HepG2 (cell line): ENCODE measurements around the gene SMLR1. TPM values are rescaled to one million over a fixed set of nuclear protein-coding genes. Genes with fewer than 3 reads are reported as not detected.
A peak's percentile ranks its signal among the peaks of the same experiment; 100 is the strongest.

ENCODE experiments used
- BRCA1 ChIP-seq: sonication (generic); formaldehyde crosslinking; IDR thresholded peaks from 2 replicates; pipeline ENCODE4 v1.4.0; 2020; ENCODE audit warnings: missing genetic modification reagents
- FOSL1 ChIP-seq: sonication (generic); formaldehyde crosslinking; IDR thresholded peaks from 2 replicates; pipeline ENCODE4 v1.9.0; 2021; ENCODE audit warnings: missing genetic modification reagents, borderline replicate concordance
- KDM3A ChIP-seq: IDR thresholded peaks from 2 replicates; pipeline ENCODE4 v1.6.1; 2018; ENCODE audit warnings: low read depth, missing compliant biosample characterization
- MAFF ChIP-seq: IDR thresholded peaks from 2 replicates; pipeline ENCODE4 v1.6.1; 2011; ENCODE audit warnings: low read depth, low read length, improper control_type of control experiment
- MAZ ChIP-seq, 2 experiments: sonication (generic) in 1 of 2; formaldehyde crosslinking in 1 of 2; IDR thresholded peaks; 2 replicates each; pipeline versions ENCODE4 v1.5.0 to v1.6.1; 2012 to 2020; ENCODE audit warnings: low read depth in 2 of 2, mild to moderate bottlenecking in 2 of 2, borderline replicate concordance in 1 of 2, improper control_type of control experiment in 1 of 2, low read length in 1 of 2, missing genetic modification reagents in 1 of 2, moderate library complexity in 1 of 2
- MXD4 ChIP-seq: IDR thresholded peaks from 2 replicates; pipeline ENCODE4 v1.6.1; 2016; ENCODE audit warnings: mild to moderate bottlenecking, missing biosample characterization, missing genetic modification reagents
- RXRB ChIP-seq: IDR thresholded peaks from 2 replicates; pipeline ENCODE4 v1.6.1; 2016; ENCODE audit warnings: borderline replicate concordance, missing genetic modification reagents, missing compliant biosample characterization
- TEAD3 ChIP-seq: optimal IDR thresholded peaks from 2 replicates; pipeline ENCODE3; 2016; ENCODE audit warnings: borderline replicate concordance
- ZNF251 ChIP-seq: sonication (generic); formaldehyde crosslinking; IDR thresholded peaks from 2 replicates; pipeline ENCODE4 v1.9.0; 2021; ENCODE audit warnings: mild to moderate bottlenecking, missing genetic modification reagents
- ZNF652 ChIP-seq: IDR thresholded peaks from 2 replicates; pipeline ENCODE4 v1.6.1; 2016; ENCODE audit warnings: low read depth, borderline replicate concordance
- polyA plus RNA-seq, 8 experiments: library from polyadenylated mRNA; depleted of rRNA in 3 of 8; stranded (reverse) in 7 of 8; unstranded in 1 of 8; fragments of >200 nt; fragmentation: Illumina TruSeq in 4 of 8; extraction: Trizol in 4 of 8; gene quantifications; 2 replicates each; pipeline versions ENCODE4 v1.2.1 to v1.2.3, GENCODE V29; 2011 to 2016; ENCODE audit warnings: low read depth in 4 of 8, missing spikeins in 1 of 8, mixed read lengths in 1 of 8; ENCODE audit not compliant: insufficient read depth in 1 of 8
- total RNA-seq, 5 experiments: library from RNA; depleted of rRNA; stranded (reverse); fragments of >200 nt; fragmentation: Illumina TruSeq; extraction: Trizol; gene quantifications; 2 replicates each; pipeline ENCODE4 v1.2.3, GENCODE V29; 2016; ENCODE audit warnings: low read depth in 1 of 5
- TF ChIP-seq, protein P1 (sequence below): sonication (generic); formaldehyde crosslinking; IDR thresholded peaks from 2 replicates; pipeline ENCODE4 v1.8.0; 2022; ENCODE audit warnings: low read depth, missing genetic modification reagents
- TF ChIP-seq, protein P2 (sequence below): sonication (generic); formaldehyde crosslinking; IDR thresholded peaks from 2 replicates; pipeline ENCODE4 v1.8.1; 2022; ENCODE audit warnings: mild to moderate bottlenecking, missing genetic modification reagents
- TF ChIP-seq, protein P3 (sequence below): sonication (generic); formaldehyde crosslinking; IDR thresholded peaks from 2 replicates; pipeline ENCODE4 v1.4.0; 2020; ENCODE audit warnings: missing genetic modification reagents
- TF ChIP-seq, protein P4 (sequence below): sonication (generic); formaldehyde crosslinking; IDR thresholded peaks from 2 replicates; pipeline ENCODE4; 2020; ENCODE audit warnings: missing genetic modification reagents, mild to moderate bottlenecking, borderline replicate concordance
- TF ChIP-seq, protein P5 (sequence below): sonication (generic); formaldehyde crosslinking; IDR thresholded peaks from 2 replicates; pipeline ENCODE4 v1.8.1; 2023; ENCODE audit warnings: mild to moderate bottlenecking, moderate library complexity, missing genetic modification reagents
- TF ChIP-seq, protein P6 (sequence below): sonication (generic); formaldehyde crosslinking; conservative IDR thresholded peaks from 2 replicates; pipeline ENCODE4 v1.4.0; 2020; ENCODE audit warnings: mild to moderate bottlenecking, missing genetic modification reagents, moderate library complexity

Gene SMLR1
- total and polyA plus RNA-seq, 2 of the 13 experiments (the other 11 are each of a cell fraction or from before 2014, with no cell fraction given) = 41.8 to 104 TPM

DNA sequence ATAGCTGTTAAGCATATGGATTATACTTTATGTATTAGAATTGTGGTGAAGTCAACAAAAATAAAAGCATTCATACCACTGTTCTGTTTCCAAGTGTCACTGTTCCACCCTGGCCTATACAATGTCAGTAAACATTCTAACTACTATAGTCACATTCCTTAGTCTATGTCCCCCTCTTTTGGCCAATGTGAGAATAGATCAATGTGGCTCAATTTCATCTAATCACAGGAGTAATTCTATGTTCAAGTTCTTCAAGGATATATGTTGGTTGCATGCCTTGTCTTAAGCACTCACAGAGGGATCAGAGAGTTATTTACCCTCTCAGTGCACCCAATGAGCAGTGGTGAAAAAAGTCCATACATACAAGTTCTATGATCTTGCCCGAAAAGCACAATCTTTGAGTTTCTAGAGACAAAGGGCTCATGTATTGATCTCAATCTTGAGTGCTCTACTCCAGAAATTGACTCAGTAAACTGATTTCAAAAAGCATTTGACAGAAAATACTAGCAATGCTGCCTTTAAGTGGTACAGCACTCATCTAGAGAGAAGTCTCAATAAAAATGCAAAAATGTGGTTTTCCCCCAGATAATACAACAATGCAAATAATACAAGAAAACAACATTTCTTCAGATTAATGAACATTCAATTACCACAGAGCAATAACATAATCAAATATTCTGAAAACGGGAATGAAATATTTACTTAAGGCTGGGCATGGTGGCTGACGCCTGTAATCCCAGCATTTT lies 16.5 kb downstream of the SMLR1 start (continued):
- TF ChIP-seq MAFF (no peak), ZNF251 (no peak), TEAD3 (peak; percentile 45), FOSL1 (no peak), RXRB (peak; percentile 36; the same call in 1 of the 2 replicates), MAZ (IDR thresholded peaks at IDR 0.05; ENCODE audit: borderline replicate concordance, low read depth, low read length) (no peak), MAZ (CRISPR knock-in tag; IDR thresholded peaks at IDR 0.05; ENCODE audit: low read depth) (peak; percentile 16; the same call in 1 of the 2 replicates), KDM3A (no peak), MXD4 (CRISPR knock-in tag) (no peak), BRCA1 (CRISPR knock-in tag) (no peak), ZNF652 (CRISPR knock-in tag) (0 out of 2 replicates have a peak, but pooled peaks have one; percentile 36)
- TF ChIP-seq, protein P1, sequence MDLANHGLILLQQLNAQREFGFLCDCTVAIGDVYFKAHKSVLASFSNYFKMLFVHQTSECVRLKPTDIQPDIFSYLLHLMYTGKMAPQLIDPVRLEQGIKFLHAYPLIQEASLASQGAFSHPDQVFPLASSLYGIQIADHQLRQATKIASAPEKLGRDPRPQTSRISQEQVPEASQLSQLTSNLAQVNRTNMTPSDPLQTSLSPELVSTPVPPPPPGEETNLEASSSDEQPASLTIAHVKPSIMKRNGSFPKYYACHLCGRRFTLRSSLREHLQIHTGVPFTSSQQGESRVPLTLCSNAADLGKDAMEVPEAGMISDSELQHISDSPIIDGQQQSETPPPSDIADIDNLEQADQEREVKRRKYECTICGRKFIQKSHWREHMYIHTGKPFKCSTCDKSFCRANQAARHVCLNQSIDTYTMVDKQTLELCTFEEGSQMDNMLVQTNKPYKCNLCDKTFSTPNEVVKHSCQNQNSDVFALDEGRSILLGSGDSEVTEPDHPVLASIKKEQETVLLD = no peak
- TF ChIP-seq, protein P2, sequence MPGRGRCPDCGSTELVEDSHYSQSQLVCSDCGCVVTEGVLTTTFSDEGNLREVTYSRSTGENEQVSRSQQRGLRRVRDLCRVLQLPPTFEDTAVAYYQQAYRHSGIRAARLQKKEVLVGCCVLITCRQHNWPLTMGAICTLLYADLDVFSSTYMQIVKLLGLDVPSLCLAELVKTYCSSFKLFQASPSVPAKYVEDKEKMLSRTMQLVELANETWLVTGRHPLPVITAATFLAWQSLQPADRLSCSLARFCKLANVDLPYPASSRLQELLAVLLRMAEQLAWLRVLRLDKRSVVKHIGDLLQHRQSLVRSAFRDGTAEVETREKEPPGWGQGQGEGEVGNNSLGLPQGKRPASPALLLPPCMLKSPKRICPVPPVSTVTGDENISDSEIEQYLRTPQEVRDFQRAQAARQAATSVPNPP (CRISPR knock-in tag) = 0 out of 2 replicates have a peak, but pooled peaks have one; percentile 21
- TF ChIP-seq, protein P3, sequence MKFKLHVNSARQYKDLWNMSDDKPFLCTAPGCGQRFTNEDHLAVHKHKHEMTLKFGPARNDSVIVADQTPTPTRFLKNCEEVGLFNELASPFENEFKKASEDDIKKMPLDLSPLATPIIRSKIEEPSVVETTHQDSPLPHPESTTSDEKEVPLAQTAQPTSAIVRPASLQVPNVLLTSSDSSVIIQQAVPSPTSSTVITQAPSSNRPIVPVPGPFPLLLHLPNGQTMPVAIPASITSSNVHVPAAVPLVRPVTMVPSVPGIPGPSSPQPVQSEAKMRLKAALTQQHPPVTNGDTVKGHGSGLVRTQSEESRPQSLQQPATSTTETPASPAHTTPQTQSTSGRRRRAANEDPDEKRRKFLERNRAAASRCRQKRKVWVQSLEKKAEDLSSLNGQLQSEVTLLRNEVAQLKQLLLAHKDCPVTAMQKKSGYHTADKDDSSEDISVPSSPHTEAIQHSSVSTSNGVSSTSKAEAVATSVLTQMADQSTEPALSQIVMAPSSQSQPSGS (CRISPR knock-in tag) = no peak; the same call in 1 of the 2 replicates
- TF ChIP-seq, protein P4, sequence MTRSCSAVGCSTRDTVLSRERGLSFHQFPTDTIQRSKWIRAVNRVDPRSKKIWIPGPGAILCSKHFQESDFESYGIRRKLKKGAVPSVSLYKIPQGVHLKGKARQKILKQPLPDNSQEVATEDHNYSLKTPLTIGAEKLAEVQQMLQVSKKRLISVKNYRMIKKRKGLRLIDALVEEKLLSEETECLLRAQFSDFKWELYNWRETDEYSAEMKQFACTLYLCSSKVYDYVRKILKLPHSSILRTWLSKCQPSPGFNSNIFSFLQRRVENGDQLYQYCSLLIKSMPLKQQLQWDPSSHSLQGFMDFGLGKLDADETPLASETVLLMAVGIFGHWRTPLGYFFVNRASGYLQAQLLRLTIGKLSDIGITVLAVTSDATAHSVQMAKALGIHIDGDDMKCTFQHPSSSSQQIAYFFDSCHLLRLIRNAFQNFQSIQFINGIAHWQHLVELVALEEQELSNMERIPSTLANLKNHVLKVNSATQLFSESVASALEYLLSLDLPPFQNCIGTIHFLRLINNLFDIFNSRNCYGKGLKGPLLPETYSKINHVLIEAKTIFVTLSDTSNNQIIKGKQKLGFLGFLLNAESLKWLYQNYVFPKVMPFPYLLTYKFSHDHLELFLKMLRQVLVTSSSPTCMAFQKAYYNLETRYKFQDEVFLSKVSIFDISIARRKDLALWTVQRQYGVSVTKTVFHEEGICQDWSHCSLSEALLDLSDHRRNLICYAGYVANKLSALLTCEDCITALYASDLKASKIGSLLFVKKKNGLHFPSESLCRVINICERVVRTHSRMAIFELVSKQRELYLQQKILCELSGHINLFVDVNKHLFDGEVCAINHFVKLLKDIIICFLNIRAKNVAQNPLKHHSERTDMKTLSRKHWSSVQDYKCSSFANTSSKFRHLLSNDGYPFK (CRISPR knock-in tag) = no peak
- TF ChIP-seq, protein P5, sequence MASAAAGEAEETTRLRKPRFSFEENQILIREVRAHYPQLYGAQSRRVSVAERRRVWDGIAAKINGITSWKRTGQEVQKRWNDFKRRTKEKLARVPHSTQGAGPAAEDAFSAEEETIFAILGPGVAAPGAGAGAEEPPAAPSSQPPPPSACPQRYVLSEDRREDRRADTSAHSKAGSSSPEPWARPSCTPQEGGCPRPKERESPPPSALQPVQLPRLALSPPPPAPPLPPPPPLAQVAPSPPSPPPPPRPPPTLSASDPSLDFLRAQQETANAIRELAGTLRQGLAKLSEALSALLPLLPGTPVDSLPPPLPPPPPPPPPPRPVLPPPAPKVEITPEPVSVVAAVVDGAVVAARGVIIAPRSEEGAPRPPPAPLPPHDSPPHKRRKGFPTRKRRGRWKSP (CRISPR knock-in tag) = no peak
- TF ChIP-seq, protein P6, sequence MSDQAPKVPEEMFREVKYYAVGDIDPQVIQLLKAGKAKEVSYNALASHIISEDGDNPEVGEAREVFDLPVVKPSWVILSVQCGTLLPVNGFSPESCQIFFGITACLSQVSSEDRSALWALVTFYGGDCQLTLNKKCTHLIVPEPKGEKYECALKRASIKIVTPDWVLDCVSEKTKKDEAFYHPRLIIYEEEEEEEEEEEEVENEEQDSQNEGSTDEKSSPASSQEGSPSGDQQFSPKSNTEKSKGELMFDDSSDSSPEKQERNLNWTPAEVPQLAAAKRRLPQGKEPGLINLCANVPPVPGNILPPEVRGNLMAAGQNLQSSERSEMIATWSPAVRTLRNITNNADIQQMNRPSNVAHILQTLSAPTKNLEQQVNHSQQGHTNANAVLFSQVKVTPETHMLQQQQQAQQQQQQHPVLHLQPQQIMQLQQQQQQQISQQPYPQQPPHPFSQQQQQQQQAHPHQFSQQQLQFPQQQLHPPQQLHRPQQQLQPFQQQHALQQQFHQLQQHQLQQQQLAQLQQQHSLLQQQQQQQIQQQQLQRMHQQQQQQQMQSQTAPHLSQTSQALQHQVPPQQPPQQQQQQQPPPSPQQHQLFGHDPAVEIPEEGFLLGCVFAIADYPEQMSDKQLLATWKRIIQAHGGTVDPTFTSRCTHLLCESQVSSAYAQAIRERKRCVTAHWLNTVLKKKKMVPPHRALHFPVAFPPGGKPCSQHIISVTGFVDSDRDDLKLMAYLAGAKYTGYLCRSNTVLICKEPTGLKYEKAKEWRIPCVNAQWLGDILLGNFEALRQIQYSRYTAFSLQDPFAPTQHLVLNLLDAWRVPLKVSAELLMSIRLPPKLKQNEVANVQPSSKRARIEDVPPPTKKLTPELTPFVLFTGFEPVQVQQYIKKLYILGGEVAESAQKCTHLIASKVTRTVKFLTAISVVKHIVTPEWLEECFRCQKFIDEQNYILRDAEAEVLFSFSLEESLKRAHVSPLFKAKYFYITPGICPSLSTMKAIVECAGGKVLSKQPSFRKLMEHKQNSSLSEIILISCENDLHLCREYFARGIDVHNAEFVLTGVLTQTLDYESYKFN (CRISPR knock-in tag) = no peak
